Activated CD4-positive, alpha-beta T cell treated with anti-CD3 and anti-CD28 coated beads for 1 hour (primary cell): ENCODE measurements around the gene OPA3.
"Not testable (repeated sequence)": the region's sequence is repeated elsewhere in the genome, so short reads cannot be mapped to it uniquely, and the experiment has no call there.

Experiments used
- DNase-seq: peaks from one replicate; pipeline ENCODE4 v3.0.0-alpha.2; 2020

Gene OPA3

DNA sequence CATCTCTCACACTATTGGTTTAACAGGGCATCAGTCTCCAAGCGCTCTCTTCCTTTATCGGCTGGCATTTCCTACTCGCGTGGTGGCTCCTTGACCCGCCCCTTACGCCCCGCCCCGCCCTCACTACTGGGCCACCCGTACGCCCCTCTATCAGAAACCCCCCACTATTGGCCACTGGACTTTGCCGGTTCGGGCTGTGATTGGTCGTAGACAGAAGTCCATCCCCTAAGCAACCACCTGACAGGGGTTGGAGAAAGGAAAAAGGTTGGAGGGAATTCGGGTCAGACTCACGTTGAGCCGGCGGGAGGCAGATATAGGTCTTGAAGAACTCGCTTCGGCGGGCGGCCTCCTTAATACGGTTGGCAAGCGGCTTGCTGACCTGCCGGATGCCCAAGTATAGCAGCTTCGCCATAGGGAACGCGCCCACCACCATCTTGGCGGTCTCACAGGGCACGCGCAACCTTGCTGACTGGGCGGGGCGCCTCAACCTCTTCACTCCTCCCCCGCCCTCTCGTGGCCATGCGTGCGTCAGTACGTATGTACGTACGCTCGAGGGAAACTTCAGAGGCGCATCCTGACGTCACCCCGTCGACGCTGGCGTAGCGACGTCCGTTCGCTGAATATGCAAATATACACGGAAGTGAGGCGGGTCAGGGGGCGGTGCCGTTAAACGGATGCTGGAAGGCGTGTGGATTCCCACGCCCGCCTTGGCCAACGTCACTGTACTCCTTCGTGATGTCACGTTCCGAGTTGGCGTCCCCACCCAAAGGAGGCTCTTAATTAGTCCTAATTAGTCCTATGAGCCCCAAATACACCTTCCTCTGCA lies at the start of gene OPA3:
TSS of gene OPA3 (minus strand) at position 471 of the 826 bp plus-strand sequence. CDS start at position 433, 38 bp downstream.
- peak; percentile 99 for DNase-seq

DNA sequence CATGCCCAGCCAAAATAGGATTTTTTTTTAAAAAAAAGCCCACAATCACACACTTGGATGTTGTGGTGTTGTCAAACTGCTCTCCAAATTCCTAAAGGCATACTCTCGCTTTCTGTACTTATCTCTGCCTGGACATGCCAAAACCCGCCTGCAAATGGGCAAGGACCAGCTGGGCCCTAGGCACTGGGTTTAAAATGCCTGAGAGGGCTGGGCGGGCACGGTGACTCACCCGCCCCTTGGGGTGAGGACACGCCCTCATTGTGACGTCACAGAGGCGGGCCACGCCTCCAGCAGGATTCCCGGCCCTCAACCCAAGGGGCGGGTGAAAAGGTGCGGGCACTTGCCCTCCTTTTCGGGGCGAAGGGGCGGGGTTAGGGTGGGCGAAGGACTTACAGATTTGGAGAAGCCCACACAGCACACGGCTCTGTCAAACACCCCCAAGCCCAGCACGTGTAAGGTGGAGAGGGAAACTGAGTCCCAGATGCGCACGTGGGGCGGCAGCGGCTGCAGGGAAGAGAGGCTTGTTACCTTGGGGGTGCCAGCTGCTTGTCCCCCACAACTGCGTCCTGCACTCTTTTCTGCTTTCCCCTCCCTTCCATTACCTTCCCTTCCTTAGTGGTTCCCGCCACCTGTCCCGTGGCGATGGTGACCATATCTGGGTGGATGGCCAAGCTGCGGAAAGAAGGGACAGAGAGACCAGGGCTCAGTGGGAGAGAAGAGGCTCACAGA lies 48.0 kb upstream of the OPA3 start:
- peak; percentile 16 for DNase-seq

DNA sequence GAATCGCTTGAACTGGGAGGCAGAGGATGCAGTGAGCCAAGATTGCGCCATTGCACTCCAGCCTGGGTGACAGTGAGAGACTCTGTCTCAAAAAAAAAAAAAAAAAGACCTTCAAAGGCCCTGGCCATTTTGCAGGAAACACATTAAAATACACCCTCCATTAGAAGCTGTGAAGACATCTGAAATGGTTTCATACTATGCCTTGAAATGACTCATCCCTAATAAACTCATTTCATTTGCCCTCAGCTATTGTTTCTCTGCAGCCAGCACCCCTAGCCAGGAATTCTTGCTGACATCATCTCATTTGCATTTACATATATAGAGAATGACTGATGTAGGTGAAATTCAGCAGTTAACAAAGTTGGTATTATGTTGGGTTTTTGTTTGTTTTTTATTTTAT lies 45.9 kb upstream of the OPA3 start:
- no peak for DNase-seq

DNA sequence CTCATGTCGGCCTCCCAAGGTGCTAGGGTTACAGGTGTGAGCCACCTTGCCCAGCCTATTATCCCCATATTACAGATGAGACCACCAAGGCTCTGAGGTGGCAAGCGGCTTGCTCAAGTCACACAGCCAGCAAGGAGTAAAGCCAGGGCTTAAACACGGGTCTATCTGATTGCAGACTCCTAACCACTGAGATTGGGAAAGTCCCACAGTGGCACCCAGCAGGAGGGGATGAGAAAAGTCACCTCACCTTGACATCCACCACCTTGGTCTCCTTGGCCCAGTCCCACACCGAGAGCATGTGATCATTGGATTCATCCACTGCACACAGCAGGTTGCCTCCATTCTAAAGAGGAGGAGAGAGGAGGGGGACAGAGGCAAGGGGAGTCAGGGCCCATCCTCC lies 45.1 kb upstream of the OPA3 start:
- no peak for DNase-seq

DNA sequence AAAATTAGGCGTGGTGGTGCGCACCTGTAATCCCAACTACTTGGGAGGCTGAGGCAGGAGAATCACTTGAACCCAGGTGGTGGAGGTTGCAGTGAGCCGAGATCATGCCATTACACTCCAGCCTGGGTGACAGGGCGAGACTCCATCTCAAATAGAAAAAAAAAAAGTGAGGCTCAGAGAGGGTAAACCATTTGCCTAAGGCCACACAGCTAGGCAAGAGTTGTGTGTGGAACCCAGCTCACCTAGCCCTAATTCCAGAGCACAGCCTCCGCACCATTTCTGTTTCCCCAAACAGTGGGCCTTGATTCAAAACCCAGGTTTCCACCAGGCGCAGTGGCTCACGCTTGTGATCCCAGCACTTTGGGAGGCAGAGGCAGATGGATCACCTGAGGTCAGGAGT lies 43.6 kb upstream of the OPA3 start:
- DNase-seq: not testable (repeated sequence)

DNA sequence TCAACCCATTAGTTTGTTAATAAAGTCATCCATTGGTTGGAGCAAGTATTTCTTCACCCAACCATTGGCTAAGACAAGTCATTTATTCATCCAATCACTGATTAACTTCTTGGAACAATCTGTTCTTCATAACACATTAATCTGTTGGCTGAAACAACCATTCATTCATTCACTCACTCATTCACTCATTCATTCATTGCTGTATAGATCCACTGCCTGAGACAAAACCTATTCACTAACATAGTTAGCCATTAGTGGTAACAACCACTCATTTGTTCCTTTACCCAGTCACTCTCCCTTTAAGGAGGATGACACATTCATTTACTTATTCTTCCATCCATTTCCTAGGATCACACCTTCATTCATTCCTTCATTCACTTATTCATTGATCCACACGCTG lies 39.4 kb upstream of the OPA3 start:
- no peak for DNase-seq

DNA sequence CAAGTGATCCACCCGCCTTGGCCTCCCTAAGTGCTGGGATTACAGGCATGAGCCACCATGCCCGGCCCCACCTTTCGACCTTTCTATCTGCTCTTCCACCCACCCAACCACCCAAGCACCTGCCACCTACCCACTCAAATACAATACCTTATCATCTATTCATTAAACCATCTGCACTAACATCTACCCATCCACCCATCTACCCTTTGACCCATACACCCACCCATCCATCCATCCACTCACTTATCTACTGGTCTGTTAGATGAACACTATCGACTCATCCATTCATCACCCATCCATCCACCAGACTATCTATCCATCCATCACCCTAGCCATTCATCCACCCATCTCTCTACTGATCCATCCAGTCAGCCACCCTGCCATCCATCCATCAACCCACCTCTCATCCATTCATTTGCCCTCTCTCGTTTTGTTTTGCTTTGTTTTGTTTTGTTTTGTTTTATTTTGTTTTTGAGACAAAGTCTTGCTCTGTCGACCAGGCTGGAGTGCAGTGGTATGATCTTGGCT lies 37.4 kb upstream of the OPA3 start:
- DNase-seq: no peak

DNA sequence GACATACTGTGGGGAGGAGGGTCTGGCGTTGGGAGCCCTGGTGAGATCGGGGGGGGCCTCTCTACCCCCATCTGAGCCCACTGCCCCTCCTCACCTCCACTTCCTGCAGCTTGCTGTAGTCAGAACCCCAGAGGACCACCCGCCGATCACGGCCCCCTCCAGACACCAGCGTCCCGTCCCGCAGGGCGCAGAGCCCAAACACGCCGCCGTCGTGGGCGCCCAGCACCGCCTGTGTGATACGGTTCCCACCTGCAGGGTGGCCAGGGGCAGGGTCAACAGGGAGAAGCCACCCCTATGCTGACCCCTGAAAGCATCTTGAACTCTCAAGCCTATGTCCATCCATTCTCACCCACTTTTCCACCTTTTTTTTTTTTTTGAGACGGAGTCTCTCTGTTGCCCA lies 36.8 kb upstream of the OPA3 start:
- DNase-seq: no peak

DNA sequence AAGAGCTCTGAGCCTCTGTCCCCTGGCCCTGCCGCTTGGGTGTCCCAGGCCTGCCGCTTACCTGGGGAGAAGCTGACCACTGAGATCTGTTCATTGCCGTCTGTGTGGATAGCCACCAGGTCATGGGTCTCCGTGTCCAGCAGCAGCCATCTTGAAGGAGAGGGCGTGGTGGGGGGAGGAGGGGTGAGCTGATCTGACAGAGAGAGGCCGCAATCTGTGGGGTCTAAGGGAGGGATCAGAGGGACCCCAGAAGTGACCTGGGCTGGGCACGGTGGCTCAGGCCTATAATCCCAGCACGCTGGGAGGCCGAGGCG lies 32.1 kb upstream of the OPA3 start:
- no peak for DNase-seq

DNA sequence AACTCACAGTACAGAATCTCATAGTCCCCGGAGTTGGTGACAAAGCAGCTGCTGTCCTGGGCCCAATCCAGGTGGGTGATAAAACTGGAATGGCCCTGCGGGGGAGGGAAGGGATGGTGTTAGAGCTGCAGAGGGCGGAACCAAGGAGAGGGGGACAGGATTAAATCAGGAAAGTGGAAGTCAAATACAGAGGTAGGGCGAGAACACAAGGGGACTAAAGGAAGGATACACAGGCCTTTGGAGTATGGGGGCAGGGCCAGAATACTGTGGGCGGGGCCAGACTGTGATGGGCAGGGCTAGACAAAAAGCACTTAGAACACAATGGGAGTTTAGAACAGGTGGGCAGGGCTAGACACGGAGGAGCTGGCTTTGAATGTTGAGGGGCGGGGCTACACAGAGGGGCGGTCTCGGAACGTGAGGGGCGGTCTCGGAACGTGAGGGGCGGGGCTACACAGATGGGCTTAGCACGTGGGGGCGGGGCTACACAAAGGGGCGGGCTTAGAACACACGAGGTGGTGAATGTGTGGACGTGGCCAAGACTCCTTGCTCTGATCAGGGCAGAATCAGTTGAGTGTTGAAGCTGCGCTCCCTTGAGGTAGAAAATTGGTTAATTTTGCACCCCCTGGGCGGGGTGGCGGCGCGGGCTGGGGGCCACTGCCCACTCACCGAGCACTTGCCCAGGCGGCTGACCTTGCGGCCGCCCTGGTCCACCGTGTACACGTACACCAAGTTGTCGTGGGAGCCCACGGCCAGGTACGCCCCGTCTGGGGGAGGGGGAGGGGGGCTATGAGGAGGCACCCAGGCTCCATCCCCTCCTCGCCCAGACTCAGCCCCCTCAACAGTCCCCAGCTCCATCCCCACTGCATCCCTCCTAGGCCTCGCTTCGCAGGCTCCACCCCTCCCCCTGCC lies 31.4 kb upstream of the OPA3 start:
- DNase-seq: peak; percentile 39

DNA sequence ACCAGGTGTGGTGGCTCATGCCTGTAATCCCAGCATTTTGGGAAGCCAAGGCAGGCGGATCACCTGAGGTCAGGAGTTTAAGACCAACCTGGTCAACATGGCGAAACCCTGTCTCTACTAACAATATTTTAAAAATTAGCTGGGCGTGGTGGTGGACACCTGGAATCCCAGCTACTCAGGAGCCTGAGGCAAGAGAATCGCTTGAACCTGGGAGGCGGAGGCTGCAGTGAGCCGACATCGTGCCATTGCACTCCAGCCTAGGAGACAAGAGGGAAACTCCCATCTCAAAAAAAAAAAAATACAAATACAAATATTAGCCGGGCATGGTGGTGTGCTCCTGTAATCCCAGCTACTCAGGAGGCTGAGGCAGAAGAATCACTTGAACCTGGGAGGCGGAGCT lies 30.5 kb upstream of the OPA3 start:
- not testable (repeated sequence) for DNase-seq

DNA sequence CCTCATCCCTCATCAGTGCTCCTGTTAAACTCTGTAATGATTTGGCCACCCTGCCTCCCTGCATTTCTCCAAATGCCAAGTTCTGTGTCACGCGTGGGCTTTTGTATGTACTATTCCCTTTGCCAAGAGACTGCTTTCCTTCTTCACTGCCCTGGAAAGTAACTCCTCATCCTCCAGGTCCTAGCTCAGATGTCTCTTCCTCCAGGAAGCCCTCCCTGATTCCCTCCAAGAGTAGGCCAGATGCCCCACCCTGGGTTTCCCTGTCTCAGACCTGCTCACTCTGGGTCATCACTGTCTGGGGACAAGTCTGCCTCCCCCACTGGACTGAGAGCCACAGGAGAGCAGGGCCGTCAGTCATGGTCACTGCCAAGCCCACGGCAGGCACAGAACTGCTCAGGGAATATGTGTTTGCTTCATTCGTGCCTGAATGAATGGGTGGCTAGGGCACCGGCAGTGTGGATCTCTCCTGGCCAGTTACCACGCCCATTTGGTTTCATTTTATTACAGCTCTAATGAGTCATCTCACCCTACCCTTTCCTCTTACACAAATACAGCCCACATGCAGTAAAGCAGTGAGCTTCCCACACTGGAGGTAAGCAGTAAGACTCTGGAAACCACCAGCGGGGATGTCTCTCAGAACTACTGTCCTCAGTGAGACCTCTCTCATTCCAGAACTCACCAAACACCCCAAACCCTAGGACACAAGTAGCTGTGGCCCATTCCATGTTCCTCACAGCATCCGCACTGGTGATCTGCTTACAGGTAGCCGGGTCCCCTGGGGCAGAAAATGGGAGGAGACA lies 29.5 kb upstream of the OPA3 start:
- no peak for DNase-seq

DNA sequence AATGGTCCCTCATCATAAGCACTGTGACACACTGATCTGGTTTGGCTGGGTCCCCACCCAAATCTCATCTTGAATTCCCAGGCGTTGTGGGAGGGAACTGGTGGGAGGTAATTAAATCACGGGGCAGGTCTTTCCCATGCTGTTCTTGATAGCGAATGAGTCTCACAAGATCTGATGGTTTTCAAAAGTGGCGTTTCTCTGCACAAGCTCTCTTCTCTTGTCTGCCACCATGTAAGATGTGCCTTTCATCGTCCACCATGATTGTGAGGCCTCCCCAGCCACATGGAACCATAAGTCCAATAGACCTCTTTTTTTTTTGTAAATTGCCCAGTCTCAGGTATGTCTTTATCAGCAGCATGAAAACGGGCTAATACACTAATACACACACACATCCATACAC lies 24.3 kb upstream of the OPA3 start:
- no peak for DNase-seq

DNA sequence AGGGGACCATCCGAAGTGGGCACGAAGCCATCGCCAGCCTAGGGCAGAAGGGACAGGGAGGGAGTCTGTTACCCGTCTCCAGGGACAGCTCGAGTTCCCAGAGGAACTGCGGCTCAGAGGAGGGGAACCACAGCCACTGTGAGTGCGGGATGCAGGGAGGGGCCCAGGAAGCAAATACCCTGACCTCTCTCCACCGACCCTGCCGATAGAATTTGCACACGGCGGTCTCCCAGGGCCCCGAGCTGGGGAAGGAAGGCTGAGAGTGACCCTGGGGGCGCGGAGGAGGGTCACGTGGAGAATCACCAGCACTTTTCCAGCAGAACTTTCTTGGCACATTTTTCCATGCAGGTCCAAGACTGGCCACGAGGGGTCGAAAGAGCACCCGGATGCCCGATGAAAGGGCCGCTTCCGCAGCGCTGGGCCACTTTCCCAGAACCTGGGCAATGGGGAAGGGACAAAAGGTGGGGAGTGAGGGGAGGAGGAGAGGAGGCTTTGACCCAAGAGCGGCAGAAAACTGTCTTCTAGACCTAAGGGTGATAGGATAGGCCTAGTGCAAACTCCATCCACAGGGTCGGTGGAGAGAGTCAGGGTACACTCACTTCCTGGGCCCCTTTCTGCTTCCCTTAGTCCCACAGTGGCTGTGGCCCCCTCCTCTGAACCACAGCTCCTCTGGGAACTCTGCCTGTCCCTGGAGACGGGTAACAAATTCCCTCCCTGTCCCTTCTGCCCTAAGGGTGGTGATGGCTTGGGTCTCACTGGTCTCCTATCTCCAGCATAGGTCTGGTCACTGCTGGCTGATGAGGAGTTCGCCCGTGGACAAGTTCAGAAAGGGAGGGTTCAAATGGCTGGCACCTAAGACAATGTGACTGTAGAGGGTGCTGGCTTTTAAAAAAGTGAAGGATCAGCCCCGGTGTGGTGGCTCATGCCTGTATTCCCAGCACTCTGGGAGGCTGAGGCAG lies 22.7 kb upstream of the OPA3 start:
- DNase-seq: no peak

DNA sequence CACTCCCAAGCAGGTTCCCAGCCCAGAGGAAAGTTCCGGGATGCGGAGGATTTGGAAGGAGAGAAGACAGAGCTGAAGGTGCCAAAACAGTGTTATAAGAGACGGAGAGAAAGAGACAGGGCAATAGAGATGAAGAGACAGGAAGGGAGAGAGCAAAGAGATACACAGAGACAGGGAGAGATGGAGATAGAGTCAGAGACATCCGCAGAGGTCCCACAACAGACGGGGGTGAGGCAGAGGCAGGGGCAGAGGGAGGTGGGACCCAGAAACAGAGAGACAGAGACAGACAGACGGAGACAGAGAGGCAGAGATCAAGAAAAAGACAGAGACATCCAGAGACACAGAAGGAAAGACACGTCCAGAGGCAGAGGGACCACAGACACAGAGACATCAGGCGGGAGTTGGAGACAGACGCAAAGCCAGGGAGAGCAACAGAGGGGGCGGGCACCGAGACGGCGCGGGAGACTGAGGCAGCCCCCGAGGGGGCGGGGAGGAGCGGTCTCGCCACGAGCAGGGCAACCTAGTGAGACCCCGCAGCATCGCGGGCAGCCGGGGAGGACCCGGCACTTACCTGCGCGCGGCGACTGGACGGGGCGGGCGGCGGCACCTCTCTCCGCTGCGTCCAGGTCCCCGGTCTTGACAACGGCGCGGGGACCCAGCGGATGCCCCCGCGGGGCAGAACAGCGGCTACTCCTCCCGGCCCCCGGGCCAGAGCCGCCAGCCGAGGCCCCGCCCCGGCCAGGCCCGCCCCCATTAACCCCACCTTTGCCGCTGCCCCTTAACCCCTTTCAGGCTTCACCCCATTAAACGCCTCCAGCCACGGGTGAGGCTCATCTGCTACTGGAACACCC lies 17.1 kb upstream of the OPA3 start, which contains the start of gene GPR4:
TSS of gene GPR4 (minus strand) at position 689 of the 851 bp plus-strand sequence. CDS start 10,346 bp downstream, outside the sequence.
- no peak for DNase-seq

DNA sequence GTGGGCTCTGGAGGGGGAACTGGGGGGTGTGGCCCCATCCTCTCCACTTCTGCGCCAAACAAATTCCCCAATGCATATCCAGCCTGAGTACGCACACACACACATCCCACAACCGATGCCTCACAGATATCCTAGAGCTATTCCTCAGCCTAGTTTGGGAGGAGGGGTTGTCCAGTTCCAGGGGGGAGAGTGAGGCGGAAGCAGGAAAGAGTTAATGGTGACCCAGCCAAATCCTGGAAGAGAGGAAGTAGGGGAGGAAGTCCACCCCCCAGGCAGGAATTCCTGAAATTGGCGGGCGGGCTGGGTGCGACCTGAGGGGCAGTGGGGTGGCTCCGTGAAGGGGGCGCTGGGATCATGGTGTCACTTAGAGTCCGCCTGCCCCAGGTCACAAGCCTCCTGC lies 16.5 kb upstream of the OPA3 start:
- DNase-seq: no peak

DNA sequence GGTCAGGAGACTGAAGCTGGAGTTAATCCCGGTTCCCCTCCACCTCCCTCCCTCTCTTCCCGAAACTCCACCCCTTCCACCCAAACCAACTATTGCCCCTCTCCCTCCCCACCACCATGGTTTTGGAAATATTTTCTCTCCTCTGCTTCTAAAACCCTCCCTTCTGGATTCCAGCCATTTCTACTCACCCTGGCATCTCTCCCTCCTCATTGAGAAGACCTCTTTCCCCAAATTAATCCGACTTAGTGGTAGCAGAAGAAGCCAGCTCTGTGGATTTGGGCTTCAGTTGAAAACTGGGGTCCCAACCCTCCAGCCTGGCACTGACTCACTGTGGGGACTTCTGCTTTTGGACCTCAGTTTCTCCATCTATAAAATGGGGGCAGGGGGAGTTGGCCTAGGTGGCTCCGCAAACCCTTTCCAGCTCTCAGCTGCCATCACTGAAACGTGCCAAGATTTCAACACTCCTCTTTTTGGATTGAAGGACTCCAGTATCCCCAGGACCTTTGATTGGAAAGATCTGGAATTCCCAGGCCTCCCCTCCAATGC lies 15.8 kb upstream of the OPA3 start:
- no peak for DNase-seq

DNA sequence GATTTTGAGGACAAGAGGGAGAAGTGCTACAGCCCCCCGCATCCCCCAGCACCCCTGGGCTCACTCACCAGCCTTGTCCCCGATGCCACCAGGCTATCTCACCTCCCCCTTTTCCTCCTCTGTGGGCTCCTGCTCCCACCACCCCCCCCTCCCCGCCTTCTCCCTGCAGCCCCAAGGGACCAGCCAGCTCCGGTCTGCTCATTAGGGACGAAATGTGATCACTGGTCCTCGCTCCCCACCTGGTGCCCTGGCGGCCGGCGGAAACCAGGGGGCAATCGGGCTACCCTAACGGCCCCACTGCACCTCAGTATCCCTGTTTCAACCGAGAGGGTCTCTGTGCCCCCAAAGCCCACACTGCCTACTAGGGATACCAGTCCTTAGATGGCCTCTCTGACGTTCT lies 14.7 kb upstream of the OPA3 start:
- DNase-seq: no peak

DNA sequence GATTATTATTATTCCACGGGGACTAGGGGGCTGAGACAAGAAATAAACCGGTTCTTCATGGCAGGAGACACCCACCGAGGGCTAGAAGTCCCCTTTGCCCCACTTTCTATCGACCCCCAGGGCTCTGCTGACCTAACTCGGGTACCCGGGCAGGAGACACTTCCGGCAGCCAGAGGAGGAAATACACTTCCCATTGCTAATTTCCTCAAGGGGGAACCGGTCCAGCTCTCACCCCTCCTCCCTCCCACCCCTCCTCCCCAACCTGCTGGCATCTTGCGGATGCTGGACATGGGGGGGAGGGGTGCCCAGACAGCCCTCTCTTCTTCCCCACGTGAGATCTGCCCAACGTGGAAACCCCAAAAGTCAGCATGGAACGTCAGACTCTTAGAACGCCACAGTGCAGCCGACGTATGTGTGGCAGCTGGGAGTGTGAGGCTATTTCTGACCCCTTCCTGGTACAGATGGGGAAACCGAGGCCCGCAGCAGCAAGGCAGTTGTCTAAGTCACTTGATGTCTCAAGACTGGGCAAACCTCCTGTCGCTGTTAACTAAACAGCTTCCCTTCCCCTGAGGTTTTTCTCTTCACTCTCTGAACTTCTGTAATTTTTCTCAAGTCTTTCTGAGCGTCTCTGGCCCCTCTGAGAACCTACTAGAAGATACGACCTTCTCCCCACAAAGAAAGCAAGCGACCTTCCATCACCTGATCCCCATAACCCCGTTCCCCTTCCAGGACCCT lies 13.8 kb upstream of the OPA3 start:
- no peak for DNase-seq
